ENCODE results near the gene GPRC5A. TPM values are rescaled to one million over a fixed set of nuclear protein-coding genes. Genes with fewer than 3 reads are reported as not detected.
A peak's percentile ranks its signal among the peaks of the same experiment; 100 is the strongest.

GPRC5A gene
- total and polyA plus RNA-seq, 2 of the 8 experiments (the other 6 are each of a cell fraction or from before 2014, with no cell fraction given): 1.0 to 1.4 TPM

DNA sequence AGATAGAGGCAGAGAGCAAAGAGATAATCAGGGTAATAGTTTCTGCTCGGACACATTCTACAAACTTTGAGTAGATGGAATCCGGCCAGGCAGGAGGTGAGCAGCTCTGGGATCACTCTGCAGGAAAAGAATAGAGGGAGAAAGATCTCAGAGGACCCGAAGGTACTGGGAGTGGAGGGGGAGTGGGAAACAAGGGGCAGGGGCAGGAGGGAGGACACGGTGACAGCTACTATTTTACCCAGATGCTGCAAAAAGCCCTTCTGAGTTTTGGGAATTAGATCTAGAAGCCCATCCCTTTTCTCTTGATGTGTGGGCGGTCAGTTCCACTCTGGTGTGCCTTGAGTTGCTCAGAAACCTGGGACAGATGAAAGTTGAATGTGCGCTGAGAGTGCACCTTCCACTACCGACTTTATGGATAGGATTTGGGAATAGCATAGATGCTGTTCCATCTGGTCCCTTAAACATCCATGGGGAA, 556 bp downstream of the GPRC5A start:
- no peak overlapping the region for H3K23ac ChIP-seq (ENCODE audit: insufficient read length)
- no peak for DNase-seq (ENCODE audit: low read depth in 1 of 2, low spot score in 2 of 2)
- H3K14ac ChIP-seq (ENCODE audit: insufficient read length): no peak overlapping the region
- no peak overlapping the region for H3K4ac ChIP-seq (replicated peaks; ENCODE audit: insufficient read length, low read depth, low read length)
- H2AFZ ChIP-seq (ENCODE audit: low read length): no peak overlapping the region
- no peak overlapping the region for H4K5ac ChIP-seq (ENCODE audit: insufficient read length, low read depth, low read length)
- no peak overlapping the region for H3K9ac ChIP-seq (replicated peaks in 1 of 4; ENCODE audit: extremely low read depth in 1 of 4, low read depth in 3 of 4, low read length in 3 of 4)
- H3K27ac ChIP-seq (ENCODE audit: low read depth, low read length): no peak overlapping the region
- no peaks in the 10 kb centered on the region for H3K79me2 ChIP-seq (ENCODE audit: control insufficient read depth in 1 of 2, insufficient read depth in 2 of 2, low read length in 2 of 2)
- H3K79me1 ChIP-seq (ENCODE audit: low read depth, low read length): no peaks in the 10 kb centered on the region
- H3K18ac ChIP-seq (ENCODE audit: extremely low read depth, low read length): no peak overlapping the region
- H2AK5ac ChIP-seq (ENCODE audit: low read depth, low read length): no peak overlapping the region
- no peak overlapping the region for H2BK20ac ChIP-seq (ENCODE audit: low read length)
- peak overlapping the region; percentile 86 to 100; a peak in 3 of 4 replicates for H3K4me2 ChIP-seq (ENCODE audit: insufficient read depth in 1 of 2, low read depth in 2 of 2, low read length in 2 of 2)
- peaks cover 11% of the 10 kb centered on the region; the same call in 1 of the 2 replicates for H3K23me2 ChIP-seq (ENCODE audit: low read depth, low read length)
- ChIA-PET POLR2A (ENCODE audit: partially characterized antibody) (interaction anchor here (1.2 to 1.6 kb wide), 3 partner anchors 11 to 27 kb away, joined by 3 to 4 read pairs (median 3); no protein-coding TSS in a partner anchor), CTCF (ENCODE audit: partially characterized antibody) (interaction anchor here (0.6 to 3.6 kb wide), 18 partner anchors 14 to 323 kb away, joined by 3 to 16 read pairs (median 5); no protein-coding TSS in a partner anchor)
- peaks cover 6 to 13% (median 9%) of the 10 kb centered on the region in 4 experiments; a peak in 5 of 7 replicates for H3K4me1 ChIP-seq (replicated peaks in 1 of 4; ENCODE audit: control insufficient read depth in 3 of 4, insufficient read depth in 4 of 4, low read length in 3 of 4)
- no peaks in the 10 kb centered on the region for H3K36me3 ChIP-seq (ENCODE audit: control insufficient read depth in 2 of 4, insufficient read depth in 4 of 4, low read length in 3 of 4)
- H3K56ac ChIP-seq (replicated peaks; ENCODE audit: insufficient read length, low read depth, low read length): no peak overlapping the region
- FAIRE-seq: no peak
- no peak overlapping the region for H2BK15ac ChIP-seq (ENCODE audit: low read length)
- H2BK120ac ChIP-seq (replicated peaks; ENCODE audit: low read depth, low read length): no peak overlapping the region
- no peak overlapping the region for H4K8ac ChIP-seq (ENCODE audit: extremely low read depth, insufficient read depth, low read length)
- WGBS, 2 experiments (ENCODE audit: extremely low coverage in 1 of 2, insufficient coverage in 1 of 2, insufficient read length in 1 of 2, insufficient replicate concordance in 2 of 2, low coverage in 1 of 2, low lambda C conversion rate in 2 of 2, missing lambda C conversion rate in 1 of 2): 58% methylated on average over 7 of the region's 7 CpGs; no CpG with 5 or more reads in 1 of the 2 experiments
- no peaks in the 10 kb centered on the region for H4K20me1 ChIP-seq (replicated peaks in 1 of 2; ENCODE audit: control insufficient read depth in 1 of 2, insufficient read depth in 2 of 2, low read length in 2 of 2)
- H2BK12ac ChIP-seq (ENCODE audit: low read depth, low read length): no peak overlapping the region
- no peaks in the 10 kb centered on the region for H3K9me3 ChIP-seq (ENCODE audit: insufficient read depth in 2 of 2, low read depth in 1 of 2, low read length in 1 of 2)
- peaks cover 0 to 36% (median 23%) of the 10 kb centered on the region in 4 experiments; a peak in 6 of 7 replicates for H3K27me3 ChIP-seq (replicated peaks in 1 of 4; ENCODE audit: control insufficient read depth in 3 of 4, extremely low read depth in 1 of 4, insufficient read depth in 3 of 4, low read length in 3 of 4)
- TF ChIP-seq SAP30 (IDR thresholded peaks at IDR 0.05; ENCODE audit: insufficient read depth, insufficient replicate concordance, low read length) (peak; percentile 6), CEBPB (IDR thresholded peaks at IDR 0.05; ENCODE audit: low read depth, low read length) (no peak)
- peak overlapping the region in 3 of 4 experiments; percentile 66 to 72 (median 67); a peak in 5 of 8 replicates for H3K4me3 ChIP-seq (ENCODE audit: extremely low read depth in 1 of 4, insufficient read depth in 2 of 4, low read depth in 3 of 4, low read length in 4 of 4)
- H4K91ac ChIP-seq (replicated peaks; ENCODE audit: insufficient read length, low read length): no peak overlapping the region
- no peak overlapping the region for H2BK5ac ChIP-seq (ENCODE audit: low read depth, low read length)
